Astrocyte (in vitro differentiated cells and primary cell): ENCODE results near the gene LRRC27.

Experiments
- EZH2 ChIP-seq: IDR thresholded peaks from 2 replicates; pipeline ENCODE4 v1.6.1; 2012; ENCODE audit warnings: mild to moderate bottlenecking, low read length, inconsistent platforms; ENCODE audit not compliant: insufficient read depth
- TF ChIP-seq, protein P1 (sequence below): IDR thresholded peaks from 2 replicates; pipeline ENCODE4 v1.5.1; 2011; ENCODE audit warnings: low read depth, mild to moderate bottlenecking, inconsistent platforms, low read length, moderate library complexity; ENCODE audit not compliant: insufficient read depth

GRCh38 chr10:132366499-132366898 lies 34.5 kb downstream of the LRRC27 start:
- TF ChIP-seq, protein P1, sequence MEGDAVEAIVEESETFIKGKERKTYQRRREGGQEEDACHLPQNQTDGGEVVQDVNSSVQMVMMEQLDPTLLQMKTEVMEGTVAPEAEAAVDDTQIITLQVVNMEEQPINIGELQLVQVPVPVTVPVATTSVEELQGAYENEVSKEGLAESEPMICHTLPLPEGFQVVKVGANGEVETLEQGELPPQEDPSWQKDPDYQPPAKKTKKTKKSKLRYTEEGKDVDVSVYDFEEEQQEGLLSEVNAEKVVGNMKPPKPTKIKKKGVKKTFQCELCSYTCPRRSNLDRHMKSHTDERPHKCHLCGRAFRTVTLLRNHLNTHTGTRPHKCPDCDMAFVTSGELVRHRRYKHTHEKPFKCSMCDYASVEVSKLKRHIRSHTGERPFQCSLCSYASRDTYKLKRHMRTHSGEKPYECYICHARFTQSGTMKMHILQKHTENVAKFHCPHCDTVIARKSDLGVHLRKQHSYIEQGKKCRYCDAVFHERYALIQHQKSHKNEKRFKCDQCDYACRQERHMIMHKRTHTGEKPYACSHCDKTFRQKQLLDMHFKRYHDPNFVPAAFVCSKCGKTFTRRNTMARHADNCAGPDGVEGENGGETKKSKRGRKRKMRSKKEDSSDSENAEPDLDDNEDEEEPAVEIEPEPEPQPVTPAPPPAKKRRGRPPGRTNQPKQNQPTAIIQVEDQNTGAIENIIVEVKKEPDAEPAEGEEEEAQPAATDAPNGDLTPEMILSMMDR, result no peak
- TF ChIP-seq EZH2, result no peak
